Nephron progenitor cell (in vitro differentiated cells): Measurements from ENCODE around the gene ASAP2.

Experiments used
- DNase-seq: peaks from one replicate; pipeline ENCODE4 v3.0.0; 2021
- H3K27ac Mint-ChIP-seq: 2 replicates; pipeline ENCODE4 v1.8.0; 2021; ENCODE audit warnings: mild to moderate bottlenecking, moderate library complexity, mixed read lengths
- H3K27me3 Mint-ChIP-seq: 2 replicates; pipeline ENCODE4 v1.8.0; 2021; ENCODE audit warnings: mild to moderate bottlenecking, low read depth, mixed read lengths; ENCODE audit not compliant: poor library complexity
- H3K36me3 Mint-ChIP-seq: 2 replicates; pipeline ENCODE4 v1.8.0; 2021; ENCODE audit warnings: low read depth, mixed read lengths
- H3K4me1 Mint-ChIP-seq: 2 replicates; pipeline ENCODE4 v1.8.0; 2021; ENCODE audit warnings: mixed read lengths
- H3K4me3 Mint-ChIP-seq: 2 replicates; pipeline ENCODE4 v1.8.0; 2021; ENCODE audit warnings: mild to moderate bottlenecking, moderate library complexity, mixed read lengths
- H3K9me3 Mint-ChIP-seq: 2 replicates; pipeline ENCODE4 v1.8.0; 2021; ENCODE audit warnings: mild to moderate bottlenecking, moderate library complexity, mixed read lengths
- TF ChIP-seq, protein P1 (sequence below): fragments of 200-600 bp; sonication (generic); IDR thresholded peaks from 2 replicates; pipeline ENCODE4 v1.5.0; 2021; ENCODE audit warnings: antibody characterized with exemption

ASAP2 gene

DNA sequence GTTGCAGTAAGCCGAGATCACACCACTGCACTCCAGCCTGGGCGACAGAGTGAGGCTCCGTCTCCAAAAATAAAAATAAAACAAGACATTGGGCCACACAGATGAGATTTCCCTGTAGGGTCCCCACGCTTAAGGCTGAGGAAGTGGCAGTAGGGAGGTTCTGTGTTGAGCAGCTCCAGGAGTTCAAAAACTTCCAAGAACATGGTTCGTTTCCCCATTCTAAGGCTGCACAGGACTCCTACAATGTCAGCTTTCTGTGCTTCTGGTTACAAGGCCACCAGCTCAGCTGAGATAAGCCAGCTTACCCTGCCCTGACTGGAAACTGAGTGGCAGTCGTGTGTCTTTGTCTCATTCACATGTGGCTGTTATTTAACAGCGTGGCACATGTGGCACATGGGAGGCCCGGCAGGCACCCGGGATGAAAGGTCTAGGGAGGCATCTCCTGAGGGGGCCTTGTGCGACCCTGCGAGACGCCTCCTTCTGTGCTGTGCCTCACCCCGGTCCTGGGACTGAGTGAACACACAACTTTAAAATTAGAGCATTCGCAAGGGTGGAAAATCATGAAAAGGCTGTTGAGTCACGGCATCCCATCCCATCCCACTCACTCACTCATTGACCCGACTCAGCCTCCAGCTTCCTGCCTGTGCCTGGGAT lies 209.0 kb downstream of the ASAP2 start:
- TF ChIP-seq, protein P1, sequence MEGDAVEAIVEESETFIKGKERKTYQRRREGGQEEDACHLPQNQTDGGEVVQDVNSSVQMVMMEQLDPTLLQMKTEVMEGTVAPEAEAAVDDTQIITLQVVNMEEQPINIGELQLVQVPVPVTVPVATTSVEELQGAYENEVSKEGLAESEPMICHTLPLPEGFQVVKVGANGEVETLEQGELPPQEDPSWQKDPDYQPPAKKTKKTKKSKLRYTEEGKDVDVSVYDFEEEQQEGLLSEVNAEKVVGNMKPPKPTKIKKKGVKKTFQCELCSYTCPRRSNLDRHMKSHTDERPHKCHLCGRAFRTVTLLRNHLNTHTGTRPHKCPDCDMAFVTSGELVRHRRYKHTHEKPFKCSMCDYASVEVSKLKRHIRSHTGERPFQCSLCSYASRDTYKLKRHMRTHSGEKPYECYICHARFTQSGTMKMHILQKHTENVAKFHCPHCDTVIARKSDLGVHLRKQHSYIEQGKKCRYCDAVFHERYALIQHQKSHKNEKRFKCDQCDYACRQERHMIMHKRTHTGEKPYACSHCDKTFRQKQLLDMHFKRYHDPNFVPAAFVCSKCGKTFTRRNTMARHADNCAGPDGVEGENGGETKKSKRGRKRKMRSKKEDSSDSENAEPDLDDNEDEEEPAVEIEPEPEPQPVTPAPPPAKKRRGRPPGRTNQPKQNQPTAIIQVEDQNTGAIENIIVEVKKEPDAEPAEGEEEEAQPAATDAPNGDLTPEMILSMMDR, result no peak
- H3K9me3 Mint-ChIP-seq, result no peaks in the 10 kb centered on the region
- H3K4me1 Mint-ChIP-seq, result peaks cover 7% of the 10 kb centered on the region
- H3K4me3 Mint-ChIP-seq, result no peak overlapping the region
- DNase-seq, result no peak
- peaks cover 3% of the 10 kb centered on the region for H3K27me3 Mint-ChIP-seq
- H3K27ac Mint-ChIP-seq, result no peak overlapping the region
- H3K36me3 Mint-ChIP-seq, result peaks cover 34% of the 10 kb centered on the region

DNA sequence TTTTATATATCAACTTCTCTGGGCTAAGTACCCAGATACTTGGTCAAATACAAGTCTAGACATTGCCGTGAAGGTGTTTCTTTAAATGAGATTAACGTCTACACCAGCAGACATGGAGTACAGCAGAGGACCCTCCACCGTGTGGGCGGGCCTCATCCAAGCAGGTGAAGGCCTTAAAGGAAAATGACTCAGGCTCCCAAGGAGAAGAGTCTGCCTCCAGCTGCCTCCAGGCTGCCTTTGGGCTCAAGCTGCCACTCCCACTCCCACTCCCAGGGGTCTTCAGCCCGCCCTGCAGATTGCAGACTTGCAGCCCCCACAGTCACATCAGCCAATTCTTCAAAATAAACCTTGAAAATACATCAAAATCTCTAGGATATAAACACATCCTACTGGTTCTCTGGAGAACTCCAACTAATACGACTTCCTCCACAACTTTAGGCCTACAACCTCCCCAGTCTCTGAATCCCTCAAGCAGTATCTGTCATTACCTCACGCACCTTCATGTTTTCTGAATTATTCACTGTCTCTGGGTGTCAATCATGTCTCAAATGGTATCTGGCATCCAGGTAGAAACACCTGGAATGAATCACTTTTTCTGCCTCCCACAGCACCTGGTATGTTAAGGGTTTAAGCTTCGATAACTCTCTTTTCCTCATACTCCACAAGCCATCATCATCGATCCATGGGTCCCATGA lies 209.8 kb downstream of the ASAP2 start:
- TF ChIP-seq, protein P1, result no peak
- Mint-ChIP-seq H3K9me3 (no peaks in the 10 kb centered on the region), H3K36me3 (peaks cover 27% of the 10 kb centered on the region), H3K4me1 (peaks cover 10% of the 10 kb centered on the region), H3K4me3 (no peak overlapping the region), H3K27me3 (peaks cover 3% of the 10 kb centered on the region), H3K27ac (no peak overlapping the region)
- no peak for DNase-seq

DNA sequence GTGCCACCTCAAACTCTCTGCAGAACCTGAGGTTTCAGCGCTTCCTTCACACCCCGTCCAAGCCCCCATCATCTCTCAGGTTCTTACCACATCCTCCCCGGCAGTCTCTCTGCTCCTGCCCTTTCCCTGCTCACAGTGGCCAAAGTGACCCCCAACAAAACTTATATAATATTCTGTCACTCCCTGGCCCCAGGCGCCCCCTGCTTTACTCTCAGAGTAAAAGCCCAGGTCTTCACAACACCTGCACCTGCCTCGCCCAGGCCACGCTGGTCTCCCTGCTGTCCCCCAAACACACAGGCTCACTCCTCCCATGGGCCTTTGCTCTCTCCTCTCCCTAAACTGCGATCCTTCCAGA lies 210.3 kb downstream of the ASAP2 start:
- DNase-seq, result no peak
- no peak overlapping the region for H3K27ac Mint-ChIP-seq
- H3K27me3 Mint-ChIP-seq, result peaks cover 3% of the 10 kb centered on the region
- peaks cover 14% of the 10 kb centered on the region for H3K4me1 Mint-ChIP-seq
- H3K9me3 Mint-ChIP-seq, result no peaks in the 10 kb centered on the region
- TF ChIP-seq, protein P1, result no peak
- H3K36me3 Mint-ChIP-seq, result peaks cover 24% of the 10 kb centered on the region
- no peak overlapping the region for H3K4me3 Mint-ChIP-seq

DNA sequence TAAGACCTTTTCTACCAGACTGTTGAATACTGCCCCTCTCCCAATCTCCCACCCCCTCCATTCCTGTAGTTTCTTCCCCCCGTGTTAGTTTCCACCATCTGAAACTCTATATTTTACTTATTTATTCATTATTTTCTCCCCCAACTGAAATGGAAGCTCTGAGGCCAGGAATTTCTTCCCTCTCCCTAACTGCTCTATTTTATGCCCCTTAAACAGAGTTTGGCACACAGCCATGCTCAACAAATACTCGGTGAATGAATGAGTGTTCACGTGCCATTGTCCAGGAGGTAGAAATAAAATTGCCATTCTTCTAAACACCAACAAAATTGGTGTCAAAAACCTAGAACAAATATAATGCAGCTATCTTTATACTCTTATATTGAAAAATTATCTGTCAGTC lies 211.1 kb downstream of the ASAP2 start:
- peaks cover 3% of the 10 kb centered on the region for H3K27me3 Mint-ChIP-seq
- peaks cover 21% of the 10 kb centered on the region for H3K4me1 Mint-ChIP-seq
- no peak for DNase-seq
- no peak overlapping the region for H3K4me3 Mint-ChIP-seq
- peaks cover 17% of the 10 kb centered on the region for H3K36me3 Mint-ChIP-seq
- H3K27ac Mint-ChIP-seq, result no peak overlapping the region
- TF ChIP-seq, protein P1, result no peak
- H3K9me3 Mint-ChIP-seq, result no peaks in the 10 kb centered on the region

DNA sequence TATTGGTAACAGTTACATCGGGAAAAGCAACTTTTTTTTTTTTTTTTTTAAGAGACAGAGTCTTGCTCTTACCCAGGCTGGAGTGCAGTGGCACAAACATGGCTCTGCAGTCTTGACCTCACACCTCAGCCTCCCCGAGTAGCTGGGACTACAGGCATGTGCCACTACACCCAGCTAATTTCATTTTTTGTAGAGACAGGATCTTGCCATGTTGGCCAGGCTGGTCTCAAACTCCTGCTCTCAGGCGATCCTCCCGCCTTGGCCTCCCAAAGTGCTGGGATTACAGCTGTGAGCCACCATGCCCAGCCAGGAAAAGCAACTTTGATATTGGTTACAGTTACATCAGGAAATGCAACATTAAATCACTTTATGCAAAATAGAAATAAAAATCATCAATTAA lies 212.1 kb downstream of the ASAP2 start:
- H3K36me3 Mint-ChIP-seq, result peaks cover 13% of the 10 kb centered on the region

More for the DNA sequence above, 212.1 kb downstream of the ASAP2 start:
- TF ChIP-seq, protein P1, result no peak
- Mint-ChIP-seq H3K4me3 (no peak overlapping the region), H3K9me3 (no peaks in the 10 kb centered on the region), H3K27ac (no peak overlapping the region), H3K27me3 (peaks cover 1% of the 10 kb centered on the region), H3K4me1 (peaks cover 21% of the 10 kb centered on the region)
- no peak for DNase-seq
